GM21390 (cell line): ENCODE measurements around the gene EMID1.

Experiments
- ATAC-seq: cut with Tn5 transposase; IDR thresholded peaks from one replicate; pipeline ENCODE4 v1.9.1; 2021; ENCODE audit not compliant: unreplicated experiment

EMID1 gene

GRCh38 chr22:29205594-29206371, at the start of gene EMID1:
Gene EMID1, plus strand, starts transcription at chr22:29205896. Its CDS starts 143 bp downstream, at chr22:29206039.
- ATAC-seq: no peak

- no peak for ATAC-seq
These were observed 49.7 kb upstream of the EMID1 start for GRCh38 chr22:29155966-29156365.

GRCh38 chr22:29156507-29156906, 49.2 kb upstream of the EMID1 start:
- ATAC-seq: no peak

GRCh38 chr22:29157759-29158535, 47.7 kb upstream of the EMID1 start:
- no peak for ATAC-seq

- ATAC-seq: no peak
These were observed 47.1 kb upstream of the EMID1 start for GRCh38 chr22:29158546-29158945.

GRCh38 chr22:29163808-29164207, 41.9 kb upstream of the EMID1 start:
- ATAC-seq: no peak

GRCh38 chr22:29165321-29166060, 40.2 kb upstream of the EMID1 start:
- no peak for ATAC-seq

GRCh38 chr22:29166180-29166579, 39.5 kb upstream of the EMID1 start:
- ATAC-seq: no peak

GRCh38 chr22:29167032-29167911, 38.4 kb upstream of the EMID1 start:
- peak; percentile 86 for ATAC-seq

GRCh38 chr22:29171721-29172120, 34.0 kb upstream of the EMID1 start:
- no peak for ATAC-seq

GRCh38 chr22:29172216-29172615, 33.5 kb upstream of the EMID1 start:
- no peak for ATAC-seq

GRCh38 chr22:29175312-29175835, 30.3 kb upstream of the EMID1 start:
- no peak for ATAC-seq

- ATAC-seq: no peak
These were observed 21.5 kb upstream of the EMID1 start for GRCh38 chr22:29183971-29184848.

GRCh38 chr22:29184849-29185490, 20.7 kb upstream of the EMID1 start:
- ATAC-seq: no peak

GRCh38 chr22:29186302-29186701, 19.4 kb upstream of the EMID1 start:
- ATAC-seq: no peak

GRCh38 chr22:29187831-29188230, 17.9 kb upstream of the EMID1 start:
- no peak for ATAC-seq

- ATAC-seq: no peak
These were observed 15.6 kb upstream of the EMID1 start for GRCh38 chr22:29190051-29190450.

GRCh38 chr22:29190918-29191317, 14.8 kb upstream of the EMID1 start:
- no peak for ATAC-seq

- no peak for ATAC-seq
These were observed 12.7 kb upstream of the EMID1 start for GRCh38 chr22:29193021-29193420.
